ENCODE results near the gene SOAT1.
"Not testable (repeated sequence)": the region's sequence is repeated elsewhere in the genome, so short reads cannot be mapped to it uniquely, and the experiment has no call there.

SOAT1 gene

GRCh38 chr1:179253286-179253972 is 40.2 kb upstream of the SOAT1 start:
- H3K4me1 ChIP-seq (ENCODE audit: control insufficient read depth, low read depth, low read length): no peaks in the 10 kb centered on the region
- H3K56ac ChIP-seq (ENCODE audit: low read length): no peak overlapping the region
- no peak overlapping the region for H2BK15ac ChIP-seq (replicated peaks; ENCODE audit: low read depth)
- no peaks in the 10 kb centered on the region for H3K79me2 ChIP-seq (ENCODE audit: control insufficient read depth, insufficient read depth, low read length)
- WGBS (ENCODE audit: extremely low coverage, insufficient coverage, low lambda C conversion rate): no CpG with 5 or more reads among the region's 8 CpGs
- no peak overlapping the region for H4K8ac ChIP-seq (ENCODE audit: low read depth, low read length)
- H3K18ac ChIP-seq (ENCODE audit: low read length): no peak overlapping the region
- no peak overlapping the region for H2AK5ac ChIP-seq (ENCODE audit: low read length)
- no peak overlapping the region for H4K5ac ChIP-seq (ENCODE audit: low read length)
- H3K27ac ChIP-seq (ENCODE audit: low read depth, low read length): no peak overlapping the region
- DNase-seq: no peak
- no peak overlapping the region for H3K9ac ChIP-seq (ENCODE audit: low read length)
- H3K27me3 ChIP-seq (ENCODE audit: insufficient read depth, low read length, poor library complexity): no peaks in the 10 kb centered on the region
- no peak overlapping the region for H3K4me3 ChIP-seq (ENCODE audit: low read length)
- H3K4ac ChIP-seq (ENCODE audit: low read depth, low read length): no peak overlapping the region
- H2BK5ac ChIP-seq (ENCODE audit: low read length): no peak overlapping the region
- H3K4me2 ChIP-seq (ENCODE audit: low read length): no peak overlapping the region
- no peak overlapping the region for H2BK120ac ChIP-seq (ENCODE audit: low read depth, low read length)
- no peaks in the 10 kb centered on the region for H3K79me1 ChIP-seq (ENCODE audit: low read length)
- no peaks in the 10 kb centered on the region for H3K36me3 ChIP-seq (ENCODE audit: control insufficient read depth, insufficient read depth, low read length)
- no peak overlapping the region for H3K23ac ChIP-seq (ENCODE audit: low read length)

- H4K8ac ChIP-seq (ENCODE audit: low read depth, low read length): no peak overlapping the region
- no peak overlapping the region for H2BK15ac ChIP-seq (replicated peaks; ENCODE audit: low read depth)
- no peak overlapping the region for H2BK120ac ChIP-seq (ENCODE audit: low read depth, low read length)
- WGBS (ENCODE audit: extremely low coverage, insufficient coverage, low lambda C conversion rate): no CpG with 5 or more reads among the region's 1 CpG
- H3K4me2 ChIP-seq (ENCODE audit: low read length): no peak overlapping the region
- no peak overlapping the region for H3K4me3 ChIP-seq (ENCODE audit: low read length)
- no peak overlapping the region for H3K18ac ChIP-seq (ENCODE audit: low read length)
- DNase-seq: no peak
- no peaks in the 10 kb centered on the region for H3K27me3 ChIP-seq (ENCODE audit: insufficient read depth, low read length, poor library complexity)
- H3K23ac ChIP-seq (ENCODE audit: low read length): no peak overlapping the region
- H3K56ac ChIP-seq (ENCODE audit: low read length): no peak overlapping the region
- no peak overlapping the region for H3K27ac ChIP-seq (ENCODE audit: low read depth, low read length)
- no peak overlapping the region for H3K4ac ChIP-seq (ENCODE audit: low read depth, low read length)
- H2AK5ac ChIP-seq (ENCODE audit: low read length): no peak overlapping the region
- no peaks in the 10 kb centered on the region for H3K36me3 ChIP-seq (ENCODE audit: control insufficient read depth, insufficient read depth, low read length)
- H3K4me1 ChIP-seq (ENCODE audit: control insufficient read depth, low read depth, low read length): no peaks in the 10 kb centered on the region
- no peak overlapping the region for H2BK5ac ChIP-seq (ENCODE audit: low read length)
- H4K5ac ChIP-seq (ENCODE audit: low read length): no peak overlapping the region
- H3K9ac ChIP-seq (ENCODE audit: low read length): no peak overlapping the region
- no peaks in the 10 kb centered on the region for H3K79me1 ChIP-seq (ENCODE audit: low read length)
- H3K79me2 ChIP-seq (ENCODE audit: control insufficient read depth, insufficient read depth, low read length): no peaks in the 10 kb centered on the region
Observed at GRCh38 chr1:179262183-179262582, 31.4 kb upstream of the SOAT1 start.

GRCh38 chr1:179263121-179263520 is 30.5 kb upstream of the SOAT1 start:
- H3K4me2 ChIP-seq (ENCODE audit: low read length): no peak overlapping the region
- H4K5ac ChIP-seq (ENCODE audit: low read length): no peak overlapping the region
- no peaks in the 10 kb centered on the region for H3K4me1 ChIP-seq (ENCODE audit: control insufficient read depth, low read depth, low read length)
- no peak overlapping the region for H4K8ac ChIP-seq (ENCODE audit: low read depth, low read length)
- H3K27me3 ChIP-seq (ENCODE audit: insufficient read depth, low read length, poor library complexity): no peaks in the 10 kb centered on the region
- H2BK5ac ChIP-seq (ENCODE audit: low read length): no peak overlapping the region
- H3K4ac ChIP-seq (ENCODE audit: low read depth, low read length): no peak overlapping the region
- H3K18ac ChIP-seq (ENCODE audit: low read length): no peak overlapping the region
- H3K23ac ChIP-seq (ENCODE audit: low read length): no peak overlapping the region
- H2BK15ac ChIP-seq (replicated peaks; ENCODE audit: low read depth): no peak overlapping the region
- no peaks in the 10 kb centered on the region for H3K79me2 ChIP-seq (ENCODE audit: control insufficient read depth, insufficient read depth, low read length)
- no peaks in the 10 kb centered on the region for H3K36me3 ChIP-seq (ENCODE audit: control insufficient read depth, insufficient read depth, low read length)
- no peak overlapping the region for H3K27ac ChIP-seq (ENCODE audit: low read depth, low read length)
- no peak overlapping the region for H3K9ac ChIP-seq (ENCODE audit: low read length)
- no peak overlapping the region for H2AK5ac ChIP-seq (ENCODE audit: low read length)
- no peak overlapping the region for H2BK120ac ChIP-seq (ENCODE audit: low read depth, low read length)
- no peak overlapping the region for H3K56ac ChIP-seq (ENCODE audit: low read length)
- no peak for DNase-seq
- H3K4me3 ChIP-seq (ENCODE audit: low read length): no peak overlapping the region
- H3K79me1 ChIP-seq (ENCODE audit: low read length): no peaks in the 10 kb centered on the region

- H3K4me2 ChIP-seq (ENCODE audit: low read length): no peak overlapping the region
- H2BK120ac ChIP-seq (ENCODE audit: low read depth, low read length): no peak overlapping the region
- no CpG with 5 or more reads among the region's 3 CpGs for WGBS (ENCODE audit: extremely low coverage, insufficient coverage, low lambda C conversion rate)
- DNase-seq: no peak
- H4K5ac ChIP-seq (ENCODE audit: low read length): no peak overlapping the region
- H3K79me1 ChIP-seq (ENCODE audit: low read length): no peaks in the 10 kb centered on the region
- H2AK5ac ChIP-seq (ENCODE audit: low read length): no peak overlapping the region
- H3K27ac ChIP-seq (ENCODE audit: low read depth, low read length): no peak overlapping the region
- H3K9ac ChIP-seq (ENCODE audit: low read length): no peak overlapping the region
- no peaks in the 10 kb centered on the region for H3K27me3 ChIP-seq (ENCODE audit: insufficient read depth, low read length, poor library complexity)
- no peak overlapping the region for H3K18ac ChIP-seq (ENCODE audit: low read length)
- H2BK15ac ChIP-seq (replicated peaks; ENCODE audit: low read depth): no peak overlapping the region
- no peaks in the 10 kb centered on the region for H3K36me3 ChIP-seq (ENCODE audit: control insufficient read depth, insufficient read depth, low read length)
- no peak overlapping the region for H4K8ac ChIP-seq (ENCODE audit: low read depth, low read length)
- no peaks in the 10 kb centered on the region for H3K79me2 ChIP-seq (ENCODE audit: control insufficient read depth, insufficient read depth, low read length)
- no peak overlapping the region for H3K4me3 ChIP-seq (ENCODE audit: low read length)
- H3K4ac ChIP-seq (ENCODE audit: low read depth, low read length): no peak overlapping the region
- H3K4me1 ChIP-seq (ENCODE audit: control insufficient read depth, low read depth, low read length): no peaks in the 10 kb centered on the region
- H3K56ac ChIP-seq (ENCODE audit: low read length): no peak overlapping the region
- no peak overlapping the region for H2BK5ac ChIP-seq (ENCODE audit: low read length)
- H3K23ac ChIP-seq (ENCODE audit: low read length): no peak overlapping the region
Observed at GRCh38 chr1:179264507-179264906, 29.1 kb upstream of the SOAT1 start.

GRCh38 chr1:179269071-179269470 is 24.5 kb upstream of the SOAT1 start:
- DNase-seq: no peak
- no peaks in the 10 kb centered on the region for H3K4me1 ChIP-seq (ENCODE audit: control insufficient read depth, low read depth, low read length)
- no peak overlapping the region for H3K23ac ChIP-seq (ENCODE audit: low read length)
- H2BK15ac ChIP-seq (replicated peaks; ENCODE audit: low read depth): no peak overlapping the region
- no peak overlapping the region for H3K18ac ChIP-seq (ENCODE audit: low read length)
- H3K27ac ChIP-seq (ENCODE audit: low read depth, low read length): no peak overlapping the region
- no peak overlapping the region for H3K4me3 ChIP-seq (ENCODE audit: low read length)
- no peaks in the 10 kb centered on the region for H3K27me3 ChIP-seq (ENCODE audit: insufficient read depth, low read length, poor library complexity)
- H3K4ac ChIP-seq (ENCODE audit: low read depth, low read length): no peak overlapping the region
- H4K5ac ChIP-seq (ENCODE audit: low read length): no peak overlapping the region
- no peaks in the 10 kb centered on the region for H3K79me2 ChIP-seq (ENCODE audit: control insufficient read depth, insufficient read depth, low read length)
- no peak overlapping the region for H2BK120ac ChIP-seq (ENCODE audit: low read depth, low read length)
- H3K56ac ChIP-seq (ENCODE audit: low read length): no peak overlapping the region
- H2BK5ac ChIP-seq (ENCODE audit: low read length): no peak overlapping the region
- H3K79me1 ChIP-seq (ENCODE audit: low read length): no peaks in the 10 kb centered on the region
- no peak overlapping the region for H4K8ac ChIP-seq (ENCODE audit: low read depth, low read length)
- no peak overlapping the region for H3K9ac ChIP-seq (ENCODE audit: low read length)
- H3K4me2 ChIP-seq (ENCODE audit: low read length): no peak overlapping the region
- H2AK5ac ChIP-seq (ENCODE audit: low read length): no peak overlapping the region
- no peaks in the 10 kb centered on the region for H3K36me3 ChIP-seq (ENCODE audit: control insufficient read depth, insufficient read depth, low read length)

GRCh38 chr1:179274424-179274823 is 19.2 kb upstream of the SOAT1 start:
- H3K4me1 ChIP-seq (ENCODE audit: control insufficient read depth, low read depth, low read length); H3K9ac ChIP-seq (ENCODE audit: low read length); H2BK15ac ChIP-seq (replicated peaks; ENCODE audit: low read depth); DNase-seq; H3K27me3 ChIP-seq (ENCODE audit: insufficient read depth, low read length, poor library complexity); H3K56ac ChIP-seq (ENCODE audit: low read length); H3K23ac ChIP-seq (ENCODE audit: low read length); H3K4me3 ChIP-seq (ENCODE audit: low read length); H4K5ac ChIP-seq (ENCODE audit: low read length); H3K36me3 ChIP-seq (ENCODE audit: control insufficient read depth, insufficient read depth, low read length); H2BK5ac ChIP-seq (ENCODE audit: low read length); H3K27ac ChIP-seq (ENCODE audit: low read depth, low read length); H2BK120ac ChIP-seq (ENCODE audit: low read depth, low read length); H3K18ac ChIP-seq (ENCODE audit: low read length); H3K79me2 ChIP-seq (ENCODE audit: control insufficient read depth, insufficient read depth, low read length); H2AK5ac ChIP-seq (ENCODE audit: low read length); H3K4me2 ChIP-seq (ENCODE audit: low read length); H4K8ac ChIP-seq (ENCODE audit: low read depth, low read length); H3K4ac ChIP-seq (ENCODE audit: low read depth, low read length); H3K79me1 ChIP-seq (ENCODE audit: low read length): not testable (repeated sequence)
- no CpG with 5 or more reads among the region's 5 CpGs for WGBS (ENCODE audit: extremely low coverage, insufficient coverage, low lambda C conversion rate)
